SH-SY5Y (cell line): ENCODE results near the gene ARFGEF2.

Source experiments
- GATA2 ChIP-seq: IDR thresholded peaks from 2 replicates; pipeline ENCODE4 v1.6.1; 2011; ENCODE audit warnings: mild to moderate bottlenecking, low read depth, low read length
- GATA3 ChIP-seq: IDR thresholded peaks from 2 replicates; pipeline ENCODE4 v1.6.1; 2011; ENCODE audit warnings: low read depth, mild to moderate bottlenecking, low read length, moderate library complexity

The ARFGEF2 gene

GRCh38 chr20:48951646-48952045 lies 30.1 kb downstream of the ARFGEF2 start:
- TF ChIP-seq GATA2 (no peak), GATA3 (no peak)

DNA sequence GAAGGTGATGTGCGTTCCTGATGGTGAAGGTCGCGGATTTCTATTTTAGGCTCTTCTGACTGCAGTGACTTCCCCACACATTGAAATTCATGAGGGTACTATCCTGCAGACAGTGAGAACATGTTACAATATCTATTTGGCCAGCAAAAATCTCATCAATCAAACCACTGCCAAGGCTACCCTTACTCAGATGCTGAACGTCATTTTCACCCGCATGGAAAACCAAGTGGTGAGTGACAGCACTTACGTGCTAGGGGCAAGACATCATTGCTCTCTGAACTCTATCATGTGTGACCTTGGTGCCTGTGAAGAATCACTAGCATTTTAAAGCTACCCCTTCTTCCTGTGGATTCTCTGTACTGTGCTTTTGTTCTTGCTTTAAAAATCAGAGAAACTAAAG lies 31.1 kb downstream of the ARFGEF2 start:
- TF ChIP-seq GATA2 (no peak), GATA3 (no peak)

- TF ChIP-seq GATA2 (no peak), GATA3 (no peak)
Observed at GRCh38 chr20:48953653-48954052, 32.1 kb downstream of the ARFGEF2 start.

- TF ChIP-seq GATA3 = no peak
- TF ChIP-seq GATA2 = no peak
Observed at GRCh38 chr20:48956052-48956451, 34.5 kb downstream of the ARFGEF2 start.

GRCh38 chr20:48957053-48957481 lies 35.6 kb downstream of the ARFGEF2 start:
- TF ChIP-seq GATA3 (no peak), GATA2 (no peak)

- no peak for TF ChIP-seq GATA2
- TF ChIP-seq GATA3 = no peak
Observed at GRCh38 chr20:48957533-48957932, 36.0 kb downstream of the ARFGEF2 start.

- TF ChIP-seq GATA2 (no peak), GATA3 (no peak)
Observed at GRCh38 chr20:48958743-48959142, 37.2 kb downstream of the ARFGEF2 start.

DNA sequence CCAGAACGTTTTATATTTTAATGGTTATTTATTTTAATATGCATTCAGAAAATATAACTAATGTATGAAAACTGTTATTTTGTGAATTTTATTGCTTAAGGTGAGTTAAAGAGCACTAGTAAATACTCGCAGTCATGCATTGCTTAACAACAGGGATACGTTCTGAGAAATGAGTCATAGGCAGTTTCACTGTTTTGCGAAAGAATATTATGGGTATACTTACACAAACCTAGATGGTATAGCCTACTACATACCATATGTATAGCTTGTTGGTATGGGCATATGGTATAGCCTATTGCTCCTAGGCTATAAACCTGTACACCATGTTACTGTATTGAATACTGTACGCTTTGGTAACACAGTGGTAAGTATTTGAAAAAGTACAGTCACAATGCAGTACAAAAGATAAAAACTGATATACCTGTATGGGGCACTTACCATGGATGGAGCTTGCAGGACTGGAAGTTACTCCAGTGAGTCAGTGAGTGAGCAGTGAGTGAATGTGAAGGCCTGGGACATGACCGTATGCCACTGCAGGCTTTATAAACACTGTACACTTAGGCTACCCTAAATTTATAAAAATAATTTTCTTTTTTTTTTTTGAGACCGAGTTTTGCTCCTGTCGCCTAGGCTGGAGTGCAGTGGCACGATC lies 38.5 kb downstream of the ARFGEF2 start:
- no peak for TF ChIP-seq GATA3
- no peak for TF ChIP-seq GATA2

- TF ChIP-seq GATA3 = no peak
- no peak for TF ChIP-seq GATA2
Observed at GRCh38 chr20:48962421-48962820, 40.9 kb downstream of the ARFGEF2 start.

GRCh38 chr20:48962976-48963771 lies 41.7 kb downstream of the ARFGEF2 start:
- TF ChIP-seq GATA3 (no peak), GATA2 (no peak)

- TF ChIP-seq GATA2 (no peak), GATA3 (no peak)
Observed at GRCh38 chr20:48965189-48965910, 43.8 kb downstream of the ARFGEF2 start.

DNA sequence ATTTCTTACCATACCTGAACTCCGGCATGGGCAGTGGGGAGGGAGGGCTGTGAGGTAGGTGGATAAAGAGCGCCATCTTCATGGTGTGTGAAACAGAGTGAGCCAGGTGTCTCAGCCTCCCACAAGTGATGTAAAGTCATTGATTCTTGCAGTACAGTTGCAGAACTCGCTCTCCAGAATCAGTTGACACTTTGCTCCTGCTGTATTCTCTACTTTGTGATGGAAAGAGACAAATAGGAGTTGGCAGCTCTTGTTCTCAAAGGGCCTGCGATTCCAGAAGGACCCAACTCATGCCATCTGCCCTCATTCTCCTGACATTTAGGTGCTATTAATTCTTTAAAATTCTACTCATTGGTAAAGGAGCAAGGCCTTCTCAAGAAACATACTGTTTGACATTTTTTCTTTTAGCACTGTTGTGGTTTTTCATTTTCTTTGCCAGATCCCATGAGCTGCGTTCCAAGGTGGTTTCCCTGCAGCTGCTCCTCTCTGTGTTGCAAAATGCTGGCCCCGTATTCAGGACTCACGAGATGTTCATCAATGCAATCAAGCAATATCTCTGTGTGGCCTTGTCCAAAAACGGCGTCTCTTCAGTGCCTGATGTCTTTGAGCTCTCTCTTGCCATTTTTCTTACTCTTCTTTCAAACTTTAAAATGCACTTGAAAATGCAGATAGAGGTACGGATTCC lies 49.3 kb downstream of the ARFGEF2 start:
- no peak for TF ChIP-seq GATA2
- no peak for TF ChIP-seq GATA3

DNA sequence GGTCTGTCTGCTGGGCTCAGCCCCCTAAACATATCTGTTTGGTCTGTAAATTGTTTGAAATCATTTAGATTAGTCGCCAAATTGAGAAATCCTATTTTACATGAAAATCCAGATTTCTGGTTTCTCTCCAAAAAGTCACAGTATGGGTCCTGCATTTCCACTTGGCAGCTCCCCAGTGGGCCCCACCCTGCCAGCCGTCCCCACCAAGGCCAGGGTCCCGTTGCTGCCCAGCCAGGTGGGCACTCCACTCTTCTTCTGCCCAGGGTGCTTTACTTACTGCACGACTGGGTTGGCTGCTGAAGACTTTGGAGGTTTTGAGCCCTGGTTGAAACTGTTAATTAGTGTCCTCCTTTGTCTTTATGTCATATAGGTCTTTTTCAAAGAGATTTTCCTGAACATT lies 50.4 kb downstream of the ARFGEF2 start:
- TF ChIP-seq GATA2 (no peak), GATA3 (no peak)

DNA sequence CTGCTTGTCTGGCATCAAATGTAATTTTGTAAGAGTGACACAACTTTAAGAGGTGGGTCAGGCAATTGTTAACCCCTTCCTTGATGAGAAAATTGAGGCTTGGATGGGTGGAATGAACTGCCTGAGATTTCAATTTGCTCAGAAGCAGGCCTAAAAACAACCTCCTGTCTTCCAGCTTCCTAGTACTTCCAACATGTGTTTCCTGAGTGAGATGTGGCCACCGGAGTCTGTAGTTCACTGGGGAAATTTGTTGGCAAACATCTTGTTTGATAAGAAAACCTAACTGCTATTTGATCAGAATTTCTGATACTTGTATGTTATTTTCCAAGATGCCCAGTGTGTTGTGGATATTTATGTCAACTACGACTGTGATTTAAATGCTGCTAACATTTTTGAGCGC lies 51.3 kb downstream of the ARFGEF2 start:
- no peak for TF ChIP-seq GATA3
